ENCODE data around the gene ZNF524.

- TF ChIP-seq EZH2phosphoT487 (IDR thresholded peaks at IDR 0.05; ENCODE audit: insufficient read depth, low read depth), result no peak
- no peak for TF ChIP-seq EZH2 (IDR thresholded peaks at IDR 0.05; ENCODE audit: insufficient read depth, poor library complexity, severe bottlenecking)
These were observed 37.4 kb downstream of the ZNF524 start for GRCh38 chr19:55637534-55637933.

Measured in GM23248 (cell line).